B cell (primary cell): ENCODE data around the gene PRKRIP1. TPM values are rescaled to one million over a fixed set of nuclear protein-coding genes. Genes with fewer than 3 reads are reported as not detected.

ENCODE experiments used
- ATAC-seq: fragments of 200-7000 bp; cut with Tn5 transposase; one replicate; pipeline ENCODE4 v1.10.0; 2021; ENCODE audit warnings: low read depth, mild to moderate bottlenecking, moderate number of reproducible peaks, moderate library complexity
- CTCF ChIA-PET: fragments of 350-600 bp; sonication (Branson Sonifier 250); formaldehyde crosslinking; loops from one replicate; lab custom pipeline; 2021; ENCODE audit warnings: antibody characterized with exemption, inconsistent platforms; lab: Charles Lee
- POLR2A ChIA-PET: fragments of 350-600 bp; sonication (Branson Sonifier 250); formaldehyde crosslinking; loops from one replicate; lab custom pipeline; 2021; ENCODE audit warnings: antibody characterized with exemption; lab: Charles Lee
- DNase-seq: peaks from one replicate; pipeline ENCODE4 v3.0.0; 2013
- H2AFZ ChIP-seq: 2 replicates; pipeline ENCODE4 v1.6.1; 2012; ENCODE audit warnings: mild to moderate bottlenecking, low read depth, low read length; ENCODE audit not compliant: insufficient read depth, poor library complexity, severe bottlenecking
- H3K27ac ChIP-seq, 2 donors: 1 replicate in 1 of 2; 2 replicates in 1 of 2; pipeline ENCODE4 v1.5.1; 2012 to 2013; ENCODE audit warnings: low read length in 2 of 2, mild to moderate bottlenecking in 2 of 2, moderate library complexity in 1 of 2
- H3K27me3 ChIP-seq, 4 experiments: fragments of 200-600 bp in 1 of 4; sonication (generic) in 1 of 4; replicated peaks in 1 of 4; 1 replicate in 2 of 4; 2 replicates in 2 of 4; pipeline versions ENCODE4 v1.6.1 to v1.7.0; 2013 to 2016; ENCODE audit warnings: low read length in 3 of 4, mild to moderate bottlenecking in 2 of 4, mixed read lengths in 1 of 4, moderate library complexity in 1 of 4; ENCODE audit not compliant: insufficient read depth in 4 of 4, control insufficient read depth in 3 of 4; ENCODE audit errors: control extremely low read depth in 1 of 4
- H3K36me3 ChIP-seq, 2 experiments: replicated peaks in 1 of 2; 1 replicate in 1 of 2; 2 replicates in 1 of 2; pipeline versions ENCODE4 v1.6.1 to v1.7.1; 2013; ENCODE audit warnings: low read length in 1 of 2; ENCODE audit not compliant: insufficient read depth in 2 of 2, control insufficient read depth in 1 of 2; ENCODE audit errors: control extremely low read depth in 1 of 2, extremely low read depth in 1 of 2
- H3K4me1 ChIP-seq, 2 donors: fragments of 200-600 bp in 1 of 2; sonication (generic) in 1 of 2; 1 replicate in 1 of 2; 2 replicates in 1 of 2; pipeline versions ENCODE4 v1.5.1 to v1.6.1; 2013 to 2017; ENCODE audit warnings: low read length in 2 of 2; ENCODE audit not compliant: control insufficient read depth in 2 of 2, insufficient read depth in 2 of 2
- H3K4me2 ChIP-seq: replicated peaks from 2 replicates; pipeline ENCODE3; 2012; ENCODE audit warnings: mild to moderate bottlenecking, low read depth, low read length; ENCODE audit not compliant: poor library complexity, severe bottlenecking
- H3K4me3 ChIP-seq, 5 experiments: fragments of 200-600 bp in 1 of 5; sonication (generic) in 1 of 5; 1 replicate in 3 of 5; 2 replicates in 2 of 5; pipeline versions ENCODE4 v1.5.1 to v1.7.0; 2011 to 2016; ENCODE audit warnings: low read length in 4 of 5, mild to moderate bottlenecking in 4 of 5, low read depth in 2 of 5, control low read depth in 1 of 5, moderate library complexity in 1 of 5; ENCODE audit not compliant: insufficient read depth in 1 of 5; ENCODE audit errors: control extremely low read depth in 1 of 5, extremely low read depth in 1 of 5
- H3K79me2 ChIP-seq: fragments of 200-600 bp; sonication (generic); one replicate; pipeline ENCODE4 v1.6.0; 2016; ENCODE audit warnings: low read length; ENCODE audit not compliant: control insufficient read depth, insufficient read depth
- H3K9ac ChIP-seq: fragments of 200-600 bp; sonication (generic); 2 replicates; pipeline ENCODE4 v1.6.1; 2017; ENCODE audit warnings: mild to moderate bottlenecking, low read length, moderate library complexity
- H3K9me3 ChIP-seq, 3 donors: one replicate each; pipeline versions ENCODE4 v1.6.1 to v1.7.1; 2013; ENCODE audit warnings: low read length in 2 of 3; ENCODE audit not compliant: control insufficient read depth in 2 of 3, insufficient read depth in 1 of 3; ENCODE audit errors: control extremely low read depth in 1 of 3
- H4K20me1 ChIP-seq: 2 replicates; pipeline ENCODE4 v1.6.0; 2012; ENCODE audit warnings: mild to moderate bottlenecking, low read length; ENCODE audit not compliant: insufficient read depth, control insufficient read depth, poor library complexity, severe bottlenecking
- H3K27ac Mint-ChIP-seq: one replicate; pipeline ENCODE4 v1.8.0; 2021; ENCODE audit warnings: mixed read lengths
- H3K27me3 Mint-ChIP-seq: one replicate; pipeline ENCODE4 v1.8.0; 2021; ENCODE audit warnings: mixed read lengths
- H3K4me1 Mint-ChIP-seq: one replicate; pipeline ENCODE4 v1.8.0; 2021; ENCODE audit warnings: mixed read lengths
- H3K4me3 Mint-ChIP-seq: one replicate; pipeline ENCODE4 v1.8.0; 2021; ENCODE audit warnings: mixed read lengths
- H3K9me3 Mint-ChIP-seq: one replicate; pipeline ENCODE4 v1.8.0; 2022; ENCODE audit warnings: mixed read lengths; ENCODE audit not compliant: insufficient read depth
- CTCF ChIP-seq: fragments of 200-600 bp; IDR thresholded peaks from one replicate; pipeline ENCODE4 v1.8.0; 2022; ENCODE audit warnings: antibody characterized with exemption, mild to moderate bottlenecking
- EZH2 ChIP-seq: IDR thresholded peaks from 2 replicates; pipeline ENCODE4 v1.6.1; 2012; ENCODE audit warnings: borderline replicate concordance, low read depth, mild to moderate bottlenecking, moderate library complexity, low read length; ENCODE audit not compliant: insufficient read depth, poor library complexity, severe bottlenecking
- WGBS: methylation state at CpG from one replicate; pipeline ENCODE4 v1.1.5; 2013; ENCODE audit warnings: missing lambda C conversion rate; ENCODE audit not compliant: insufficient coverage; 5-methylcytosine and 5-hydroxymethylcytosine counted together
- intact Hi-C: fragments of 100-400 bp; cut with micrococcal nuclease; formaldehyde crosslinking; loops from one replicate; pipeline ENCODE4 v1.10.0; 2022
- polyA plus RNA-seq: library from polyadenylated mRNA; depleted of rRNA; stranded (reverse); fragments of >200 nt; gene quantifications from 2 replicates; pipeline ENCODE4 v1.2.3, GENCODE V29; 2012
- total RNA-seq, 2 donors: library from RNA; stranded (reverse); fragments of 120-200 nt in 1 of 2; gene quantifications; 1 replicate in 1 of 2; 2 replicates in 1 of 2; pipeline versions ENCODE4 v1.2.3 to v1.2.4, GENCODE V29; 2013 to 2022

PRKRIP1 gene
- total and polyA plus RNA-seq, 2 donors (not counting 1 experiment from before 2014, with no cell fraction given), result 57.1 to 59.1 TPM

- ChIA-PET CTCF (interaction anchor here (0.6 to 46.3 kb wide), 11 partner anchors 10 to 172 kb away, joined by 3 to 1182 read pairs (median 4); partner anchors contain the start of gene PRKRIP1), POLR2A (interaction anchor here (0.6 to 2.0 kb wide), 7 partner anchors 13 to 39 kb away, joined by 3 to 11 read pairs (median 4); no protein-coding TSS in a partner anchor)
- WGBS, result 90% methylated on average over 23 of the region's 23 CpGs
- no peak for TF ChIP-seq CTCF
- no peak for TF ChIP-seq EZH2
- intact Hi-C loops, result no loop called here
- no peaks in the 10 kb centered on the region for H3K27me3 Mint-ChIP-seq
- H4K20me1 ChIP-seq, result peaks cover 59% of the 10 kb centered on the region
- DNase-seq, result no peak
- H3K9me3 ChIP-seq, result no peaks in the 10 kb centered on the region
- H3K27ac ChIP-seq, result no peak overlapping the region
- no peak overlapping the region for H3K9ac ChIP-seq
- peaks cover 38% of the 10 kb centered on the region for H3K79me2 ChIP-seq
- H3K27me3 ChIP-seq, result no peaks in the 10 kb centered on the region
- H3K9me3 Mint-ChIP-seq, result no peaks in the 10 kb centered on the region
- H3K4me1 Mint-ChIP-seq, result peaks cover 17% of the 10 kb centered on the region
- H3K4me3 Mint-ChIP-seq, result no peak overlapping the region
- no peak for ATAC-seq
- peaks cover 5 to 12% of the 10 kb centered on the region in 2 donors for H3K4me1 ChIP-seq
- H3K36me3 ChIP-seq, result peaks cover 0 to 35% of the 10 kb centered on the region in 2 experiments
- H3K4me2 ChIP-seq, result no peak overlapping the region
- H3K4me3 ChIP-seq, result no peak overlapping the region
- H2AFZ ChIP-seq, result no peak overlapping the region
- peak overlapping the region; percentile 10 for H3K27ac Mint-ChIP-seq
Observed at GRCh38 chr7:102451371-102452054, 55.4 kb downstream of the PRKRIP1 start.

GRCh38 chr7:102452451-102452850 lies 56.3 kb downstream of the PRKRIP1 start:
- Histone ChIP-seq H4K20me1 (peaks cover 49% of the 10 kb centered on the region), H3K4me2 (no peak overlapping the region), H3K36me3 (peaks cover 0 to 32% of the 10 kb centered on the region in 2 experiments), H3K4me1 (peaks cover 5 to 8% of the 10 kb centered on the region in 2 donors), H3K79me2 (peaks cover 33% of the 10 kb centered on the region), H3K27ac (no peak overlapping the region), H2AFZ (no peak overlapping the region), H3K27me3 (no peaks in the 10 kb centered on the region), H3K9me3 (no peaks in the 10 kb centered on the region), H3K4me3 (no peak overlapping the region), H3K9ac (no peak overlapping the region)
- peaks cover 10% of the 10 kb centered on the region for H3K4me1 Mint-ChIP-seq
- H3K27me3 Mint-ChIP-seq, result no peaks in the 10 kb centered on the region
- H3K27ac Mint-ChIP-seq, result no peak overlapping the region
- 95% methylated on average over 4 of the region's 6 CpGs for WGBS
- TF ChIP-seq CTCF (no peak), EZH2 (no peak)
- H3K4me3 Mint-ChIP-seq, result no peak overlapping the region
- intact Hi-C loops, result no loop called here
- DNase-seq, result no peak
- ATAC-seq, result no peak
- CTCF ChIA-PET, result interaction anchor here (0.9 to 46.3 kb wide), 8 partner anchors 11 to 172 kb away, joined by 3 to 1182 read pairs (median 5); partner anchors contain the start of gene PRKRIP1
- POLR2A ChIA-PET, result interaction anchor here (0.6 to 1.5 kb wide), 6 partner anchors 11 to 56 kb away, joined by 3 to 9 read pairs (median 4); partner anchors contain the start of gene PRKRIP1
- H3K9me3 Mint-ChIP-seq, result no peaks in the 10 kb centered on the region
